GM18951 (cell line): ENCODE measurements around the gene ITK.

Experiments
- POLR2A ChIP-seq: IDR thresholded peaks from 4 replicates; pipeline ENCODE4 v1.6.1; 2011; ENCODE audit warnings: mild to moderate bottlenecking; ENCODE audit not compliant: insufficient read length, insufficient read depth; ENCODE audit errors: extremely low read depth
- in situ Hi-C: fragments of 300-500 bp; cut with MboI; formaldehyde crosslinking; loops from one replicate; pipeline ENCODE4 v1.12.0; 2022; ENCODE audit warnings: low sequenced_read_pairs, mixed read lengths, inconsistent platforms; ENCODE audit not compliant: unreplicated experiment

Gene ITK

DNA sequence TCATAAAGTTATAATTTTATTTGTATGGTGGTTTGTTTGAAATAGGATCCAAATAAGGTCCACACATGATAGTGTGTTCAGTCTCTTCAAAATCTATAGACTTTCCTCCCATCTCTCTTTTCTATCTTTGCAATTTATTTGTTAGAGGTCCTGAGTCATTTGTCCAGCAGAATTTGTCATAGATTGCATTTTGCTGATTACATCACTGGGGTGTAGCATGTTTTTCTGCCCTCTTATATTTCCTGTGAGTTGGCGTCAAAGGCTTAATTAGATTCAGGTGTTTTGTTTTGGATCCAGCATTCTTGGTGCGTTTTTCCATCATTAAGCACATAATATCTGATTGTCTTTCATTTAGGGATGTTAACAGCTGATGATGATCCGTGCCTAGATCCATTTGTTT, 100.3 kb downstream of the ITK start:
- in situ Hi-C loops, result no loop called here
- TF ChIP-seq POLR2A, result no peak

DNA sequence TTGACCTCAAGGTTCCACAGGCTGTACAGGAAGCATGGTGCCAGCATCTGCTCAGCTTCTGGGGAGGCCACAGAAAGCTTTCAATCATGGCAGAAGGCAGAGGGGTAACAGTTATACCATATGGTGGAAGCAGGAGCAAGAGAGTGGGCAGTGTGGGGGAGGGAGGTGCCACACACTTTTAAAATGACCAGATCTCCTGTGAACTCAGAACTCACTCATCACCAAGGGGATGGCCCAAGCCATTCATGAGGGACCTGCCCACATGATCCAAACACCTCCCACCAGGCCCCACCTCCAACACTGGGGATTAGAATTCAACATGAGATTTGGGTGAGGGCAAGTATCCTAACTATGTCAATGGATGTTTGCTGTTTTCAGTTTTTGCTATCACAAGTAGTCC, 101.5 kb downstream of the ITK start:
- no peak for TF ChIP-seq POLR2A
- in situ Hi-C loops, result no loop called here

DNA sequence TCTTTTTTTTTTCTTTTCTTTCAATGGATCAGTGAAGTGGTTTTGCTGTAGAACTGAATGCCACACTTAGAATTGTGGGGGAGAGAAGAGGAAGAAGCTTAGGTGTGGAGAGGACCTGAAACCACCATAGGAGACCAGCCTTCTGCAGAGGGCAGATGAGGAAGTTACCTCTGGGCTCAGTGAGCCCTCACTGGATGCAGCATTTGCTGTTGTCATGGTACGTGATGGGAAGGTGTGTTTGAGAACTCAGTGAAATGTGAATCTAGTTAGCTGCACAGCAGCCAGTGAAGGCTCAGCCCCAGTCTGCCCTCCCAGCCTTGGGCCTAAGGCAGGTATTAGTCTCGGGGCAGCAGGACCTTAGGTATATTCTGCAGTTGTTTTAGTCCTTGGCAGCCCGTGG, 102.8 kb downstream of the ITK start:
- in situ Hi-C loops, result no loop called here
- TF ChIP-seq POLR2A, result no peak

DNA sequence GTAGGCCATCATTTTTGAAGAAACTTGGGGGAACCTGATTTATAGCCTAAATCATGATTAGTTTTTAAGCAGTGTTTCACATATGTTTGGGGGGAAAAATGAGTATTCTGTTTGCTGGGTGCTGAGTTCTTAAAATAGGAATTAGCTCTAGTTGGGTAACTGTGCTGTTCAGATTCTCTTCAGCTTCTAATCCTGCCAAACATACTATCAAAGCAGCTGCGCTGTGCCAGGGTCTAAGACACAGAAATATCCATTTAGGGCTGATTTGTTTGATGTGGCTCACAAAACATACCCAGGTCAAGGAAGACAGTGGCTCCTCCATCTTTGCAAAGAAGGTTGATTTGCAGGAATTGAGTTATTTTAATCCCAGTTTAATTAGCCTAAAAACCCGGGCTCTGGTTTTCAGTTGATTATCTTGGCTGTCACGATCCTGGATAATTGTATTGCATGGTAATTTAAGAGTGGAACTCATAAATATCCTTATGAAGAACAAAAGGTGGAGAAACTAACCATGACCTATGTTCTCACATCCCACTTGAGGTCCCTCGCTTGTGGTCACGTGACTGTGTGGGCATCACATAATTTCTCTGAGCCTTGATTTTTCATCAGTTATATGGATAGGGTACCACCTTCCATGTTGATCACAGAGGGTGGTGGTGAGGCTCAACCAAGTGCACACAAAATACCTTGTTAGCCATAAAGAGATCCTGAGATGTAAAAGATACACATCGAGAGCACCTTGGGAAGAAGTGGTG, 104.0 kb downstream of the ITK start:
- in situ Hi-C loops, result no loop called here
- TF ChIP-seq POLR2A, result no peak

DNA sequence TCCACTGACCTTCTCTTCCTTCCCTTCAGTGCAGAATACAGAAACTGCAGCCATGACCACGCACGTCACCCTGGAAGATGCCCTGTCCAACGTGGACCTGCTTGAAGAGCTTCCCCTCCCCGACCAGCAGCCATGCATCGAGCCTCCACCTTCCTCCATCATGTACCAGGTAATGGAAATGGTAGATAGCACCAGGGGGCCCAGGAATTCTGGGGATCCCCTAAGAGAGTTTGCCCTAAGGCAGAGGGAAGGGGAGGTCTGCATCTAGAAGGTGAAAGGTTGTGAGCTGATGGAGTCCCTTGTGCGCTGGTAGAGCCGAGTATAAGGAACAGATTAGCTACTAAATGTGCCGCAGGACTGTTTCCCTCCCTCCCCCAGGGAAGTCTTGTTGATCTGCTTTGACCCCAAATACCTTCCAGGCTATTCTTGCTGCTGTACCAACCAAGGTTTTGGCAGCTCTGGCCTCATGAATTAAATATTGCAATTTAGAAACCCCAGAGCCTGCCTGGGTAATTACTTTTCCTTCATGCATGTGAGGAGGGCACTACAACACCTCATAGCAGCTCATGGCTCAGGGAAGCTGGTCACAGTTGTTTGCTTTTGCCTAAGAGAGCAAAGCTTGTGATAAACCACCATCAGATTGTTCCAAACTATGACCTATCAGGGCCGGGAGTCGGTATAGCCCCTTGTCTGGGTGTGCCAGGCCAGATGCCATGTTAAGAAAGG, 104.8 kb downstream of the ITK start:
- TF ChIP-seq POLR2A, result no peak
- in situ Hi-C loops, result no loop called here

DNA sequence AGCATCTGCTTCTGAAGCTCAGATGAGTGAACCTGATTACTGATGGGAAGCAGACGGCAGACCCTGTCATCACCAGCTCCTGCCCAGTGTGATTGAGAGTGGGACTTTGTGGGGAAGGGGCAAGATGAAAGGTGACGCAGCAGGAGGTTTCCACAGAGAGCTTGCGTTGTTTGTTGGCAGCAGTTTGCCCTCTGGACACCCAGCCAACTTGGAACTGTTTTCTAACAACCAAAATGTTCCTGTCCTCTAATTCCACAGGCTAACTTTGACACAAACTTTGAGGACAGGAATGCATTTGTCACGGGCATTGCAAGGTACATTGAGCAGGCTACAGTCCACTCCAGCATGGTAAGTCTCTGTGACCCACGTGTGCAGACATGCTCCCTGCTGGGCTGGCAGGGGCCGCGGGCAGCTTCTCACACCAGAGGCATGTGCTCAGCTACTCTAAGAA, 106.1 kb downstream of the ITK start:
- no peak for TF ChIP-seq POLR2A
- in situ Hi-C loops, result no loop called here

DNA sequence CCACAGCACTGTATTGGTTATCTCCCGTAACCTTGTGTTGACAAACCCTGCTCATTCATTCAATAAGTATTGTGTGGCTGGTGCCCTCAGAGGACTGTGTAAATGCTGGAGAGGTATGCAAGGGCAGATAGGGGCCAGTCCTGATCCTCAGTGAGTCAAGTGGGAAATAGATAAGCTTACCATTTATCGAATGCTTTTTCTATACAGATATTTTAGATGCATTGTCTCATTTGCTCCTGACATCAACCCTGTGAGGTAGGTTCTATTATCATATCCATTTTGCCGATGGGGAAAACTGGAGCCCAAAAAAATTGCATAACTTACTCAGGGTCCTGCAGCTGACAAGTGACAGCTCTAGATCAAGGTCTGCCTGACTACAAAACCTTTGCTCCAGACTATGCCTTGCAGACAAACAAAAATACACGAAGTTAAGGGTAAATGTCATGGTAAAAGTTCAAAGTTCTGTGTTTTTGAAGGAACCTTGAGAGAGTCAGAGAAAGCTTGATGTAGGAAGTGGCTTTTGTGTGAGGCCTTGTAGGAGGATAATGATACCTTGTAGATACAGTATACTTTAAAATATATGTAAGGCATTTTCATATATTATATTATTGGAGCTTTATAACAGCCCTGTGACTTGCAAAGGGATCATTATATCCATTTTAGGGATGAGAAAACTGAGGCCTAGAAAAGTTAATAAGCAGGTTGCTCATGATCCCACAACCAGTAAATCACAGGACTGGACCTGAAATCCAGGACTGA, 107.9 kb downstream of the ITK start:
- TF ChIP-seq POLR2A, result no peak
- in situ Hi-C loops, result no loop called here

DNA sequence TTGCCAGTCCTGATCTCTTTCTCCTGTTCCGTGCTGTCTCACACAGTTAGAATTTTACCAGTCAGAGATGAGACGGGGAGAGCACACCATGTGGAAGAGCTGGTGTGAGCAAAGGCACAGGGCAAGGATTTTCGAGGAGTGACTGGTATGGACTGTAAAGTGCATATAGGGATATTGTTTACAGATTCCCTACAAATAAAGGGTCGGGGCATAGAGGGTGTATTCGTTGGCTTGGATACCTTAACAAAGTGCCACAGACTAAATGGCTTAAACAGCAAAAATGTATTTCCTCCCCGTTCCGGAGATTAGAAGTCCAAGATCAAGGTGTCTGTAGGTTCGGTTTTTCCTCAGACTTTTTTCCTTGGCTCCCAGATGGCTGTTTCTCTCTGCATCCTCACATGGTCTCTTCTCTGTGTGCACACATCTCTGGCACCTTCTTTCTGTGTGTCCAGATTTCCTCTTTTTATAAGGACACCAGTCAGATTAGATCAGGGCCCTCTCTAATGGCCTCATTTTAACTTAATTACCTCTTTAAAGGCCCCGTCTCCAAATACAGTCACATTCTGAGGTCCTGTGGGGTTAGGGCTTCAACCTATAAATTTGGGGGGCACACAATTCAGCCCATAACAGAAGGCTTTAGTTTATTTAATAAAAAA, 108.7 kb downstream of the ITK start:
- no peak for TF ChIP-seq POLR2A
- in situ Hi-C loops, result no loop called here

DNA sequence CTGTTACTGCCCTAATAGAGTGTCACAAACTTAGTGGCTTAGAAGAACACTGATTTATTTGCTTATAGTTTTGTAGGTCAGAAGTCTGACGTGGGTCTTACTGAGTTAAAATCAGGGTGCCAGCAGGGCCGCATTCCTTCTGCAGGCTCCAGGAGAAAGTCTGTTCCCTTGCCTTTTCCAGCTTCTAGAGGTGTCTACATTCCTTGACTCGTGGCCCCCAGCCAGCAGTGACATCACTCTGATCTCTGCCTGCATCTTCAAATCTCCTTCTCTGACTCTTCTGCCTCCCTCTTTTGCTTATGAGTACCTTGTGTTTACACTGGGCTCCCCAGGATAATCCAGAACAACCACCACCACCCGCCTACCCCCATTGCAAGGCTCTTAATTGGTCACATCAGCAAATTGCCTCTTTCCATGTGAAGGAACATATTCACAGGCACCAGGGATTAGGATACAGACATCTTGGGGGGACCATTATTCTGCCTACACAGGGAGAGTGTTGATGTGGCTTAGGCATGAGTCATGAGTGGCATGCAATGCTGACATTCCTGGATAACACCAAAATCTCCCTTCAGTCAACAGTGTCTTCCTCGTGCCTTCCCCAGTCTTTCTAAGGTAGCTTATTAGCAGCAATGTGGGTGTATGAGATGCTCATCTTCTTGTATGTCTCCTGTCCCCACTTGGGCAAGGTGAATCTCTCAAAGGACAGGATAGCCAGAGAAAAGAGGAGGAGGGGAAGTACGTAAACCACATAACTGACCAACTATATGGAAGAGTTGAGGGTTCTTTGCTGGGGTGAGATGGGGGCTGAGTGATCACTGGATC, 109.7 kb downstream of the ITK start:
- TF ChIP-seq POLR2A, result no peak
- in situ Hi-C loops, result no loop called here

DNA sequence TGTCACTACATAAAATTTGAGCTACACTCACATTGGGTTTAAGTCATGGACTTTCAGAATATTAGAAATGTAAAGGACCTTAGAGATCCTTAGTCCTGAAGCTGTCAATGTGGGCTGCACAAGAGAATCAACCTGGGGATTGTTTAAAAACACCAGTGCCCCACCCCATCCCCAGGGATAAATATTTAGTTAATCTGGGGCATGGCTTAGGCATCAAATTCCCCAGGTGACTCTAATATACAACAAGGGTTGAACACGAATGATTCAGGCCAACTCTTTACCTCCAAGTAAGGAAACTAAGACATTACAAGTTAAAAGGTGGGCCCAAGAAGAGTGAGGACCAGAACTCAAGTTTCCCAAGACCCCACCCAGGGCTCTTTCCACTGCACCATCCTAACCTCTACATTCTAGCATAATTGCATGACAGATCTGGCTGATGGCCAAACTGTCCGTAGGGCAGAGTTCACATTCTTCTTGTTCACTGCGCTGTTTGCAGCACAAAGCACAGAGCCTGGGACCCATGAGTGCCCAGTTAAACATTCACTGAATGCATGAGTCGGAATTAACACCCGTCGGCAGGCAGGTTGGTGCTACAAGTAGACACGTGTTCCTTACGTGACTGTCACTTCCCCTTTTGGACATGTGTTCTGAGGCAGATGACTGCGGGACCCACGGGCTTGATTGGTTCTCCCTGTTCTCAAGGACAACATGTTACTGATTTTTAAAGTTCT, 110.5 kb downstream of the ITK start:
- in situ Hi-C loops, result no loop called here
- TF ChIP-seq POLR2A, result no peak

DNA sequence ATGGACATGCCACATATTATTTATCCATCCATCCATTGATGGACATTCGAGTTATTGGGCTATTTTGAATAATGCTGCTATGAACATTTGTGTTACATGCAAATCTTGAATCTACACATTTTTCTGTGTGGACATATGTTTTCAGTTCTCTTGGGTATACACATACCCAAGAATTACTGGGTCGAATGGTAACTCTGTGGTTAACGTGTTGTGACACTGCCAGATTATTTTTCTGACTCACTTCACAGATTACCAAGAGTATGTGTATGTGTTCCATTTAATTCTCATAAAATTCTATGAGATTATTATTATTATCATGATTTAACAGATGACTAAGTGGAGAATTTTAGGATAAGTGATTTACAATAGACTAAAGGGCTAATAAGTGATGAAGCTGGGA, 112.0 kb downstream of the ITK start:
- in situ Hi-C loops, result no loop called here
- TF ChIP-seq POLR2A, result no peak

DNA sequence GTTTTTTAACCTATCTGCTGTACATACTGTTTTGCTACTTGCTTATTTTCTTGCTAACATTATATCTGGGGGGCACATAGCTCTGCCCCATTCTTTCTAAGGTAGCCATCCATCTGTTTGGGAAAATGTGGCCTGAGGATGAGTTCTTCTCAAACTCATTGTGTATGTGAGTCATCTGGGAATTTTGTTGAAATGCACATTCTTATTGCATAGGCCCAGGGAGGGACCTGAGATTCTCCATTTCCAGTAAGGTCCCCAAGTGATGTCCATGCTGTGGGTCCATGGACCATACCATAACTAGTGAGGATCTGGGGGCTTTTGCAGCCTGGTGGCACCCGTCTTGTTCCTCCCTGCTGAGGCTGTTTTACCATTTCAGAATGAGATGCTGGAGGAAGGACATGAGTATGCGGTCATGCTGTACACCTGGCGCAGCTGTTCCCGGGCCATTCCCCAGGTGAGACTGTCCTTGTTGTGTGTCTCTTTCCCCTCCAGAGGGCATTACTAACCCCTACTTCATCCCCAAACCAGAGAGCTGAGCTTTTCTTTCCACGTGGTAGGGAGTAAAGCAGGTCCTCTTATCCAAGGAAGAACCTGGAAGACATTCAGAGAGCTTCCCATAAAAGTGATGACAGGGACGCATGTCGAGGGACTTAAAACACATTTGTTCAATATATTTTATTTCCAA, 113.9 kb downstream of the ITK start:
- no peak for TF ChIP-seq POLR2A
- in situ Hi-C loops, result no loop called here

DNA sequence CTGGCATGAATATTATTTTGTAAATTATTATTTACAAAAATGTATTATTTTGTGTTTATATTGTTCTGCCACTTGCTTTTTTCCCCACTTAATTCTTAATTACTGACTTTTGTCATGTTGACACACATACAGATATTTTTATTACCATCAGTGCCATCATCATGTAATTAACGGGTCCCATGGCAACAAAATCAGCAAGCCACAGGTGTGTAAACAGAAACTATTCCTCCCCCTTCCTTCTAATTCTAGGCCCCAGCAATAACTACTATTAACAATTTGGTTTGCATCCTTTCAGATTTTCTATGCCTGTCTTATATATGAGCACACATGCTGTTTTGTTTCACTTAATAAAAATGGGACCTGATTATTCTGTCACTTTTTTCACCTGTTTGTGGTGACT, 114.6 kb downstream of the ITK start:
- TF ChIP-seq POLR2A, result no peak

More for the DNA sequence above, 114.6 kb downstream of the ITK start:
- in situ Hi-C loops, result no loop called here
